GM18868 (cell line): Measurements from ENCODE around the gene SBNO2.

Experiments
- ATAC-seq: cut with Tn5 transposase; IDR thresholded peaks from one replicate; pipeline ENCODE4 v1.9.1; 2021; ENCODE audit warnings: mild to moderate bottlenecking, moderate library complexity; ENCODE audit not compliant: unreplicated experiment

SBNO2 gene

DNA sequence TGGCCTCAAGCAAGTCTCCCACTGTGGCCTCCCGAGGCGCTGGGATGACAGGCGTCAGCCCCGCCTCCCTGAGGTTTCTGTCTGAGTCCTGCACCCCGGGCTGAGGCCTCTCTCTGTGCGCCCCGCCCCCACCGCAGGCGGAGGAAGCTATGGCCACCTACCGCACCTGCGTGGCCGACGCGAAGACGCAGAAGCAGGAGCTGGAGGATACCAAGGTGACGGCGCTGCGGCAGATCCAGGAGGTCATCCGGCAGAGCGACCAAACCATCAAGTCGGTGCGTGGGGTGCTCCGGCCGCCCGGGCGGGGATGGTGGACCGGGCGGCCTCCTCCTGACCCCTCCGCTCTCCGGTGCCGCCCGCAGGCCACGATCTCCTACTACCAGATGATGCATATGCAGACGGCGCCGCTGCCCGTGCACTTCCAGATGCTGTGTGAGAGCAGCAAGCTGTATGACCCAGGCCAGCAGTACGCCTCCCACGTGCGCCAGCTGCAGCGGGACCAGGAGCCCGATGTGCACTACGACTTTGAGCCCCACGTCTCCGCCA, 94.4 kb downstream of the SBNO2 start:
- no peak for ATAC-seq

DNA sequence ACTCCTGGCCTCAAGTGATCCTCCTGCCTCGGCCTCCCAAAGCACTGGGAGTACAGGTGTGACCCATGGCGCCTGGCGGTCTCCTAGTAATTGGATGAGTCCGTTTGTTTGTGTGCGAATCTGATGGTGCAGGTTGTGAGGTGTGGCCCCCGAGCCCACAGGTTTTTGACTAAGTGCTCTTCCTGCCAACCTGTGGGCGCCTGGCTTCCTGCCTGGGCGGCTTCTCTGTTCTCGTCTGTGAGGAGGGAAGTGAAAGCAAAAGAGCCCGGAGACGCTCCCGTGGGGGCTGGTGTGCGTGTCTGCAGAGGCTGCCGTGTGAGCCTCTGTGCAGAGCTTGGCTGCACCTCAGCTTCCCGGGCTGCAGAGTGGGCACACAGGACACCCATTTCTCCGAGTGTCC, 97.1 kb downstream of the SBNO2 start:
- ATAC-seq: peak; percentile 69

DNA sequence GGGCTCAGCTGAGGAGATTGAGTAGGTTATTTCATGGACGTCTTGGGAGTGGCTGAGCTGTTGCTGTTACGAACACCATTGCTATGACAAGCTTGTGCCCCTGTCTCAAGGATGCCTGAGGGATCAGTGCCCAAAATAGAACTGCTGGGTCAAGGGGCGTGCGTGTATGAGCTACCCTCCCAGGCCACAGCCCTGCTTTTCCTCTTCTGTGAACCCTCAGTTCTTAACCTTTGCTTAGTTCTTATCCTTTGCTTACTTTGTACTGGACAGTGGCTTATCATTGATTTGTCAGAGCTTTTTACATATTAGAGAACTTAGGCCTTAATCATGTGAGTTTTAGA, 98.1 kb downstream of the SBNO2 start:
- ATAC-seq: no peak

DNA sequence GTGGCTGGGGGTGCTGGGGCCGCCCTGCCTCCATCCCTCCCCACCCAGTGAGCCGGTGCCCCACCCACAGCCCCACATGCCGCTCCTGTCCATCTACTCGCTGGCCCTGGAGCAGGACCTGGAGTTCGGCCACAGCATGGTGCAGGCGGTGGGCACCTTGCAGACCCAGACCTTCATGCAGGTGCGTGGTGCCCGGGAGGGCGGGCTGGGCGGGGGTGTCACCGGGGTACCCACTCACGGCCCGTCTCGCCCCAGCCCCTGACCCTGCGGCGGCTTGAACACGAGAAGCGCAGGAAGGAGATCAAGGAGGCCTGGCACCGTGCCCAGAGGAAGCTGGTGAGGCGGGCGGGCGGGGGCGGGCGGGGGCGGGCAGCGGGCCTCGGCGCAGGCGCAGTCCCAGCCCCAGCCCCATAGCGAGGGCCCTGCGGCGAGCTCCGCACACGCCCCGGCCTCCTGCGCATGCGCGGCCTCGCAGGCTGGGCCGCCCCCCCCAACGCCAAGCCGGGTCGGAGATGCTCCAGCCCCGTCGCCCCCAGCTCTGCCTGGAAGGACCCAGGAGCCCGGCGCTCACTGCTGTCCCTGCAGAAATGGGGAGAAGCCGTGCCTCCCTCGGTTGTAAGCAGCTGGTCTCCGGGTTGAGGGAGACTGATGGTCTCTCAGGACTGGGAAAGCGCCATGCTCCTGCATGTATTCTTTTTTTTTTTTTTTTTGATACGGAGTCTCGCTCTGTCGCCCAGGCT, 99.4 kb downstream of the SBNO2 start:
- no peak for ATAC-seq

DNA sequence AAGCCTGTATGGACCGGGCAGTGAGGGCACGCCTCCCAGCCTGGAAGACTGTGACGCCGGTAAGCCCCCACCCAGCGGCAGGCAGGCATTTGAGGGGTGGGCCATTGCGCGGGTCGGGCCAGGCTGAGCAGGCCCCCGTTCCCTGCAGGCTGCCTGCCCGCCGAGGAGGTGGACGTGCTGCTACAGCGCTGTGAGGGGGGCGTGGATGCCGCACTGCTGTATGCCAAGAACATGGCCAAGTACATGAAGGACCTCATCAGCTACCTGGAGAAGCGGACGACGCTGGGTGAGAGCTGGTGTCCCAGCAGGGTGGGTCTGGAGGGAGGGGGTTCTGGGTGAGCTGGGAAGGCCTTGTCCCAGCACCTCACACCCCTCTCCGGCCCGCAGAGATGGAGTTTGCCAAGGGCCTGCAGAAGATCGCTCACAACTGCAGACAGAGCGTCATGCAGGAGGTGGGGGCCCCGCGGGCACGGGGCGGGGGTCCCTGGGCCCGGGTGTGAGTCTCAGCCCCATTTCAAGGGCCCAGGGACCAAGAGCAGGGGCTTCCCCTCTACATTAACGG, 100.0 kb downstream of the SBNO2 start:
- ATAC-seq: no peak

DNA sequence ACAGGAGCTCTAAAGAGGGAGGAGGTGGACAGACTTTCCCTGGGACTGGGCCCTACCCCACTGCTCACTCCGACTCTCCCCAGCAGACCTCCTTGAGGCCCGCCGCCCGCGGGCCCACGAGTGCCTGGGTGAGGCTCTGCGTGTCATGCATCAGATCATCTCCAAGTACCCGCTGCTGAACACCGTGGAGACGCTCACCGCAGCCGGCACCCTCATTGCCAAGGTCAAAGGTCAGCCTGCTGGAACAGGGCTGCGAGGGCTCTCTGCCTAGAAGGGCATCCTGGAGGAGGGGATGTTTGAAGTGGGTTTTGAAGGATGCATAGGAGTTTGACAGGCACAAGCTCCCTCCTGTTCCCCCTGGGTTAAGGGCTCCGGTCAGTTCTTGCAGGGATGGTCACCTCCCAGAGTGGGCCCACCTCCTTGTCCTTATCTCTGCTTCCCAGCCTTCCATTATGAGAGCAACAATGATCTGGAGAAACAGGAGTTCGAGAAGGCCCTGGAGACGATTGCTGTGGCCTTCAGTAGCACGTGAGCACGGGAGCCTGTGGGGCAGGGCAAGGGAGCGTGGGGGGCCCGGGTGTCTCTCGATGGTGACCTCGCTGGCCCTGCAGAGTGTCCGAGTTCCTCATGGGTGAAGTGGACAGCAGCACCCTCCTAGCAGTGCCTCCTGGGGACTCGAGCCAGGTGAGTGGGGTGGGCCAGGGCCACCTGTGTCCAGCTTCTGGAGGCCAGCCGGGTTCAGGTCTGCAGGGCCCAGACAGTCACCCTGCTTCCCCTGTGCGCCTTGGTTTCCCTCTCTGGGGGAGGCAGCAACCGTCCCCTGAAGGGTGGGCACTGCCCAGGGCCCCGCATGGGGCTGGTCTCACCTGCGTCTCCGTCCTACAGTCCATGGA, 100.8 kb downstream of the SBNO2 start:
- ATAC-seq: no peak

DNA sequence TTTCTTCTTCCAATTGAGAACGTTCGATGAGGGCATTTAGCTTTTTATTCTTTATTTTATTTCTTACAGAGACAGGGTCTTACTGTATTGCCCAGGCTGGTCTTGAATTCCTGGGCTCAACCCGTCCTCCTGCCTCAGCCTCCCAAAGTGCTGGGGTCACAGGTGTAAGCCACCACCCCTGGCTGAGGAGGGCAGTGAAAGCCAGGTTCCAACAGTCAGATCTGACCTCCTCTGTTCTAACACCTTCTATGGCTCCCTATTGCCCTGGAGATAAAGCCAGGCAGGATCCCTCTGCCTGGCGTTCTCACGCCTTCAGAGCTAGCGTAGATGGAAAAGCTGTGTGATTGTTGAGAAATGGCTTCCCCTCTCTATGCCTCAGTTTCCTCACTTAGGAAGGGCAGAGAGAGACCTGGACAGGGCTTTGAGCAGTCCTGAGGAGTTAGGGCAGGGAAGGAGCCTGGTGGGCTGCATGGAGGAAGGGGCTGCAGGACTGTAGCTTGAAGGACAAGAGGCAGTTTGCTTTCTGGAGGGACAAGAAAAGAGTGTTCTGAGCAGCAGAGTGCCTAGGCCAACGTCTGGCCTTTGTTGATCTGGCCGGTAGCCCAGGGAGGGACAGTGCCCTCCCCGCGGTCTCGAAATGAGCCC, 101.6 kb downstream of the SBNO2 start:
- no peak for ATAC-seq

DNA sequence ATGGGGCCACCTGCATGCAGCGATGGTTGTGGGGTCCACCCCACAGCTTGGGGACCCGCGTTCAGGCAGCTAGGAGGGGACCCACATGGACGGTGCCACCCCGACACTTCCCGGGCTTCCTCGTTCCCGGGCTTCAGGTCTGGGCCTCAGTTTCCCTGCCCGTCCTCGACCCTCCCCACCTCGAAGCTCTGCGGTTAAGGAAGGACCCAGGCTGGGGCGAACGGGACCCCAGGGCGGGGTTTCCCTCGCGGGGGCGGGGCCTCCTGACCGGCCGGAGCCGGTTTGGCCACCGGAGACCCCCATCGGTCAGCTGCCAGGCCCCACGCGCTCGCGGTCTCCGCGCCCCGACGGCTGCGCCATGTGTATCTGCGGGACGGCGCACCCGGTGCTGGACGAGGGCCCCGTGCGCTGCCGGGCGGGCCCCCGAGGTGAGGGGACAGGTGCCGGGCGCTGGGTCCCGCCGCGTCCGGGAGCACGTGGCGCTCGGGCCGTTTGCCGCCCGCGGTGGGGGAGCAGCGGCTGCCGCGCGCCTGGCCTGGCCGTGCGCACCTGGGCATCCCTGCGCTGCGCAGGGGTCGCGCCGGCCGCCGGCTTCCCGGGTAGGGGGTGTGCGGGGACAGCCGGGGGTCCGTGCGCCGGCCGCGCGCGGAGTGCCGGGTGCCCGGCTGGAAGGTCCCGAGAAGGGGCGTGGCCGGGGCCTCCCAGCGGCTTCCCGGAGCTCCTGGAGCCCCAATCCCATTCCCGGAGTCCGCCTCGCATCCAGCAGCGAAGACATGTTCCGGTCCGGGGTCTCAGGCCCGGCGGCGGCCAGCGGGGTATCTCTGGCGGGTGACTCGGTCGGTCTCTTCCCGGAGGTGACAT, 102.9 kb downstream of the SBNO2 start:
- ATAC-seq: no peak

DNA sequence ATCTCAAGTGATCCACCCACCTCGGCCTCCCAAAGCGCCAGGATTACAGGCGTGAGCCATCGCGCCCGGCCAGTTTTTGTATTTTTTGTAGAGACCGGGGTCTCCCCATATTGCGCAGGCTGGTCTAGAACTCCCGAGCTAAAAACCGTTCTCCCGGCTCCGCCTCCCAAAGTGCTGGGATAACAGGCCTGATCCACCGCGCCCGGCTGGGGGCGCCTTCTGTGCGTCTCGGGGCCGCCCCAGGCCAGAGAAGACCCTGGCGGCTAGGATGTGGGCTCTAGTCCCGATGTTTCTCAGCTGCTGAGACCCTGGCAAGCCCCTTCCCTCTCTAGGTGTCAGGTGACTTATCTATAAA, 103.5 kb downstream of the SBNO2 start:
- ATAC-seq: no peak

DNA sequence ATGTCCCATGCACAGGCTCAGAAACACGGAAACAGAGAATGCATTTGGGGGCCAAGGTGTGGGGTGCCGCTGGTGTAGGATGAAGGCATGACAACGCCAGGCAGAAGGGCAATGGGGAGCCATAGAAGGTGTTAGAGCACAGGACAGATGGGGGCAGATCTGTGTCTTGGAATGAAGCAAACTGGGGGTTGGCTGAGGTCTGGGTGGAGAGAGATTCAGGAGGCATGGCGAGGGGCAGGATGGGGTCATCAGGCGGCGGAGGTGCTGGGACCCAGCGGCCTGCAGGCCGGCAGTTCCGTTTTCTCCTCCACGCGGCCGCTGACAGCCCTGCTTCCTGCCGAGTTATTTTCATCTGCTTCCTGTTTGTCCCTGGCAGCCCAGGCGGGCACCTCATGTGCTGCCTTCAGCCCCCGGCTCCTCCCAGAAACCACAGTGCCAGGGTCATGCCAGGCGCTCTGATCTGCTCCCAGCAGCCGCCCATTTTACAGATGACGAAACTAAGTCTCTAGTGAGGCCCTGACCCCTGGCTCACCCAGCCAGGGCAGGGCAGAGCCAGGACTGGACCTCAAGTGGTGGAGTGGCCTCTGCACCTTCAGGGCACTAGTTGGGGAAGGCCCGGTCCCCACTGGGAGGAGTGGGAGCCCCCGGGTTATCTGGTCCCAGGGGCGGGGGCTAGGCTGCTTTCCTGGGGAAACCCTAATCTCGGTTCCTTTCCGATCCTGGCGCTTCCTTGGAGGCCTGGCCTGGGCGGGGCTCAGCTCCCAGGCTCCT, 104.9 kb downstream of the SBNO2 start:
- no peak for ATAC-seq

DNA sequence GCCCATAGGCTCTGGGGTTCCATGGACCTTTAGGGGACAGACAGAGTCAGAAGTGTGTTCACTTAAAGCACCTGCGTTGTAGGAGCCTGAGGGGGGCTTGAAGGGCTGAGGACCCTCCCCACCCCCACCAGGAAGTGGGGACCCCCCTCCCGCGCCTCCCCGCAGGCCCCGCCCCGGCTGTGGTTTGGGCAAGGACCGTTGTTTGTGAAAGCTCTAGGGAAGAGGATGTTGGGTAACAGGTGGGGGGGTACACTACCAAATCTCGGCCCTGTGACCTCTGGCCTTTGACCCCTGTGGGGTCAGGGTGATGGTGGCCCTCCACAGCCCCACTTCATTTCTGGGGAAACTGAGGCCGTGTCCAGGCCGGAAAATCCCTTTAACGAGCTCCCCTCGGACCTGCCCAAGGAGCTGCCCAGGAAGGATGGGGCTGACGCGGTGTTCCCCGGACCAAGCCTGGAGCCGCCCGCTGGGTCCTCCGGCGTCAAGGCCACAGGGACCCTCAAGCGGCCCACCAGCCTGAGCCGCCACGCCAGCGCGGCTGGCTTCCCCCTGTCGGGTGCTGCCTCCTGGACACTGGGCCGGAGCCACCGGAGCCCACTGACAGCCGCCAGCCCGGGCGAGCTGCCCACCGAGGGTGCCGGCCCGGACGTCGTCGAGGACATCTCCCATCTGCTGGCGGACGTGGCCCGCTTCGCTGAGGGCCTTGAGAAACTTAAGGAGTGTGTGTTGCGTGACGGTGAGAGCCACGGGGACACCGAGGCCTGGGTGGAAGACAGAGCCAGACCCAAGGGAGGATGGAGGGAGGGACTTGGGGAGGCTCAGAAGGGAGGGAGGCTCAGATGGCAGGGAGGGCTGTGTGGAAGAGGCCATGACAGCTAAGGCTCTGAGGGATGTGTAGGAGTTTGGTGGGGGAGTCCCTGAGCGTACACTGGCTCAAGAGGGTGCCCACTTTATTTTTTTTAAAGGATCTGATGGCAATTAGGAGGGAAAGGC, 105.8 kb downstream of the SBNO2 start:
- ATAC-seq: no peak

DNA sequence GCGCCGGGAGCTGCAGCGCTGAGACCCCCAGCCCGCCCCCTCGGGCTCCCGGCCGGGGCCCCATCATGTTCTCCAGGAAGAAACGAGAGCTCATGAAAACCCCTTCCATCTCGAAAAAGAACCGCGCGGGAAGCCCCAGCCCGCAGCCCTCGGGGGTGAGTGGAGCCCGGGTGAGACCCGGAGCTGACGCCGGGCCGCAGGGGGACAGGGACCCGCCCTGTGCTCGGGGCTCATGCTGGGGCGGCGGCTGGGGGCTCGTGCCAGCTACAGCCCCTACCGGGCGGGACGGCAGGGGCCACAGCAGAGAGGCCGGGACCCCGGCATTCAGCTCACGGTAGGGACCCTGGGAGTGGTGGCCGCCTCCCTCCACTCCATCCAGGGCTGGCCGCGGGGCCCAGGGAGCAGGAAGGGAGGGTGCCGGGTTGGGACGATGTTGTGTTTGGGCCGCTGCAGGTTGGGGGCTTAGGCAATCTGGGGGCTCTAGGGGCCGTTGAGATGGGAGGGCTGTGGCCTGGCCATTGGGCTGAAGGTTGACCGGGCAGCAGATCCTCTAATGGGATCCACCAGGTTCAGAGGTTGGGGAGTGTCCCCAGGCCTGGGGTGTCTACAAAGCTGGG, 106.6 kb downstream of the SBNO2 start:
- peak; percentile 14 for ATAC-seq

DNA sequence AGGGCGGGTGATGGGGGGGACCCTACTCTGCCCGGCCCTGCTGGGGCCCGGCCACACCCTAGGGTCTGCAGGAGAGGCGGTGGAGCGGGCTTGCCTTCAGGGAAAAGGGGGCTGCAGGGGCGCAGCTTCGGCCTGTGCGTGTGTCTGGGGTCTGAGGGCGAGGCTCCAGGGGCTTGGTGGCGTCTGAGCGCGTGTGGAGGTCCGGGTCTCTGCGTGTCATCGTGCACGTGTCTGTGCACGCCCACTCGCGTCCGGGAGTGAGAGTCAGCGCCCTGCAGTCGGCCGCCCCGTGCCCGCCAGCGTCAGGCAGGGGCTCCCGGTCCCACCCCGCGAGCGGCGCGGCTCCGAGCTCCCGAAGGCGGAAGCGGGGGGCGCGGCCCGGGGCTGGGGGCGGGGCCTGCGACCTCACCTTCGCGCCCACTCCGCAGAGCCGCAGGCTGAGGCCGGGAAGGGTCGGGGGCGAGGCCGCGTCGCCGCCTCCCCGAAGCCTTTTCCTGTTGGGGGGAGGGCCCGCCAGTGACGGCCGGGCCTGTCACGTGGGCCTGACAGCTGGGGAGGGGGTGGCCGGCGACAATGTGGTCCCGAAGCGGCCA, 107.2 kb downstream of the SBNO2 start, which contains the start of gene ARHGAP45:
Gene ARHGAP45, plus strand, starts transcription at position 420 of the 593 bp plus-strand sequence. CDS start 239 bp downstream, outside the sequence.
- ATAC-seq: peak; percentile 55

DNA sequence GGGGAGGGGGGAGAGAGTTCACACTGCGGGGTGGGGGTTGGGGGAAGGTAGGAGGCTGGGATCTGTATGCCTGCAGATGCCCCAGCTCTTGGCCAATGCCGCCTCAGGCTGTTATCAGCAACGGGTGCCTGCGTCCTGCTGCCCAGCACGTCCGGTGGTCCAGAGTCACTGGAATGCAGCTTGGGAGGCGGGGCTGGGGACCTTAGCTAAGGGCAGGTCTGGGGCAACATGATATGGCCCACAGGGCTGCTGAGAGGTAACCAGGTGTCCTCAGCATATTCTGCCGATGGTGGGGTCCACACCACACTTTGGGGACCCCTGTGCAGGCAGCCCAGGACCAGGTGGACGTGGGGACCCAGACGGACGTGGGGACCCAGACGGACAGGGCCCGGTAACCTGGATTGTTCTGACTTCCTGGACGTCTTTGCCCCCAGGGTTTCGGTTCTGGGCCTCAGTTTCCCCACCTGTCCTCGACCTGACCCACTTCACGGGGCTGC, 107.8 kb downstream of the SBNO2 start:
- no peak for ATAC-seq

DNA sequence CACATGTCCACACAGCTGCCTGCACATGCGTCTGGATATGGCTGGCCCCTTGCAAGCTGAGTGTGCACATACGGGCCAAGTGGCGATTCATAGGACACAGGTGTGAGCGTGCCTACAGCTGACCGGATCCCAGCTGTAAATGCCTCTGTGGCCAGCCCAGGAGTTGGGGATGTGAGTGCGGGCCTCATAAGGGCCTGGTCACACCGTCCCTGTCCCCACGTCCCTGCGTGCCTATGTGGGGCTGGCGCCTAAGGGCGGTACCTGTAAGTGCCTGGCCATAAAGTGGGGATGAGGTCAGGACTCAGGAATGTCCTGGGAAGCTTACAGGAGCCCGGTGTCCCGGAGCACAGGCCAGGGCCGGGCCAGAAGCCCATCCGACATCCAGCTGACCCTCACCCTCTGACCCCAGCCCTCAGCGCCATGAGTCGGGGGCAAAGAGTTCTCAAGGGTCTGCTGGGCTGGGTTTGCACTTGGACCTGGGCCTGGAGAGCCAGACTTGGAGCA, 108.4 kb downstream of the SBNO2 start:
- ATAC-seq: no peak

DNA sequence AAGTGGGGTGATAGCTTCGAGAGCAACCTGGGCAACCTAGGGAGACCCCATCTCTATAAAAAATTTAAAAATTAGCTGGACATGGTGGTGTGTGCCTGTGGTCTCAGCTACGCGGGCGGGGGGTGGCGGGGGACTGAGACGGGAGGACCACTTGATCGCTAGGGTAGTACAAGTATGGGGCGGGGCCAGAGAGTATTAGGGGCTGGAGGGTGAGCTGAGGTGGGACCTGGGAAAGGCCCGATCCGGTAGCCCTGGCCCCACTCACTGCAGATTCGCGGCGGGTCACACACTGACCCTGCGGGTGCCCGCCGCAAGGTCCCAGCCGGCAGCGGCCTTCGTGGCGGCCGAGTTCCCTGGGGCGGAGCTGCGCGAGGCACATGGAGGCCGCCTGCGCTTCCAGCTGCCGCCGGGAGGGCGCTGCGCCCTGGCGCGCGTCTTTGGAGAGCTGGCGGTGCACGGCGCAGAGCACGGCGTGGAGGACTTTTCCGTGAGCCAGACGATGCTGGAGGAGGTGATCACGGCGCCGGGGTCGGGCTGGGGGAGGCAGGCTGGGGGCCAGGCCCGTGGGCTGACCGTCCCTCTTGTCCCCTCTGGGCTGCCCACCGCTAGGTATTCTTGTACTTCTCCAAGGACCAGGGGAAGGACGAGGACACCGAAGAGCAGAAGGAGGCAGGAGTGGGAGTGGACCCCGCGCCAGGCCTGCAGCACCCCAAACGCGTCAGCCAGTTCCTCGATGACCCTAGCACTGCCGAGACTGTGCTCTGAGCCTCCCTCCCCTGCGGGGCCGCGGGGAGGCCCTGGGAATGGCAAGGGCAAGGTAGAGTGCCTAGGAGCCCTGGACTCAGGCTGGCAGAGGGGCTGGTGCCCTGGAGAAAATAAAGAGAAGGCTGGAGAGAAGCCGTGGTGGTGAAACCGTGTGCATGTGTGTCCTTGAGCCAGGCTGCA, 109.1 kb downstream of the SBNO2 start:
- no peak for ATAC-seq
